ENCODE results near the gene PHKG2. TPM values are rescaled to one million over a fixed set of nuclear protein-coding genes. Genes with fewer than 3 reads are reported as not detected.

The PHKG2 gene
- total and polyA plus RNA-seq, 2 donors from 2014 or later, result 27.8 to 34.9 TPM

- no peak for FAIRE-seq
- H3K9me3 ChIP-seq (ENCODE audit: control insufficient read depth in 2 of 3, insufficient read depth in 1 of 3, low read length in 3 of 3), result no peaks in the 10 kb centered on the region
- H3K9ac ChIP-seq (ENCODE audit: low read length in 3 of 3), result no peak overlapping the region
- no peaks in the 10 kb centered on the region for H3K4me1 ChIP-seq (ENCODE audit: control insufficient read depth in 2 of 3, insufficient read depth in 2 of 3, low read depth in 1 of 3, low read length in 3 of 3)
- DNase-seq, result peak in 1 of 5 donors; percentile 37
- no peak overlapping the region for H3K4me3 ChIP-seq (ENCODE audit: low read length in 3 of 3)
- H3K36me3 ChIP-seq (ENCODE audit: control insufficient read depth in 2 of 3, insufficient read depth in 3 of 3, low read length in 3 of 3), result peaks cover 24 to 76% (median 60%) of the 10 kb centered on the region in 3 donors
- intact Hi-C loops (cut with DNase I), result no loop called here
- no peak overlapping the region for H3K27ac ChIP-seq (ENCODE audit: low read depth in 2 of 2, low read length in 2 of 2)
- TF ChIP-seq CTCF (IDR thresholded peaks at IDR 0.05; ENCODE audit: borderline replicate concordance, extremely low read depth, insufficient read depth), result no peak
- H3K27me3 ChIP-seq (ENCODE audit: control insufficient read depth, insufficient read depth, low read length), result no peaks in the 10 kb centered on the region
Measured at GRCh38 chr16:30715750-30716445, 32.3 kb upstream of the PHKG2 start.

GRCh38 chr16:30720086-30720485, 28.1 kb upstream of the PHKG2 start:
- FAIRE-seq, result no peak
- Histone ChIP-seq H3K27ac (ENCODE audit: low read depth in 2 of 2, low read length in 2 of 2) (no peak overlapping the region), H3K4me3 (ENCODE audit: low read length in 3 of 3) (no peak overlapping the region), H3K27me3 (ENCODE audit: control insufficient read depth, insufficient read depth, low read length) (no peaks in the 10 kb centered on the region), H3K4me1 (ENCODE audit: control insufficient read depth in 2 of 3, insufficient read depth in 2 of 3, low read depth in 1 of 3, low read length in 3 of 3) (no peaks in the 10 kb centered on the region), H3K36me3 (ENCODE audit: control insufficient read depth in 2 of 3, insufficient read depth in 3 of 3, low read length in 3 of 3) (peaks cover 8 to 79% (median 59%) of the 10 kb centered on the region in 3 donors), H3K9ac (ENCODE audit: low read length in 3 of 3) (no peak overlapping the region), H3K9me3 (ENCODE audit: control insufficient read depth in 2 of 3, insufficient read depth in 1 of 3, low read length in 3 of 3) (no peaks in the 10 kb centered on the region)
- DNase-seq, result peak in 1 of 5 donors; percentile 48
- no peak for TF ChIP-seq CTCF (IDR thresholded peaks at IDR 0.05; ENCODE audit: borderline replicate concordance, extremely low read depth, insufficient read depth)
- intact Hi-C loops (cut with DNase I), result no loop called here

- FAIRE-seq (no peak), DNase-seq (peak in 1 of 5 donors; percentile 53)
- Histone ChIP-seq H3K4me1 (ENCODE audit: control insufficient read depth in 2 of 3, insufficient read depth in 2 of 3, low read depth in 1 of 3, low read length in 3 of 3) (no peaks in the 10 kb centered on the region), H3K36me3 (ENCODE audit: control insufficient read depth in 2 of 3, insufficient read depth in 3 of 3, low read length in 3 of 3) (peaks cover 8 to 81% (median 60%) of the 10 kb centered on the region in 3 donors), H3K9ac (ENCODE audit: low read length in 3 of 3) (no peak overlapping the region), H3K4me3 (ENCODE audit: low read length in 3 of 3) (no peak overlapping the region), H3K27ac (ENCODE audit: low read depth in 2 of 2, low read length in 2 of 2) (no peak overlapping the region), H3K27me3 (ENCODE audit: control insufficient read depth, insufficient read depth, low read length) (no peaks in the 10 kb centered on the region), H3K9me3 (ENCODE audit: control insufficient read depth in 2 of 3, insufficient read depth in 1 of 3, low read length in 3 of 3) (no peaks in the 10 kb centered on the region)
- TF ChIP-seq CTCF (IDR thresholded peaks at IDR 0.05; ENCODE audit: borderline replicate concordance, extremely low read depth, insufficient read depth), result no peak
- intact Hi-C loops (cut with DNase I), result no loop called here
Measured at GRCh38 chr16:30720694-30721093, 27.5 kb upstream of the PHKG2 start.

All from kidney (tissue), 14 donors.